HL-60 (cell line): ENCODE measurements around the gene SSH2.
"Not testable (repeated sequence)": the region's sequence is repeated elsewhere in the genome, so short reads cannot be mapped to it uniquely, and the experiment has no call there.

Experiments
- DNase-seq, 2 experiments: peaks; one replicate each; pipeline ENCODE4 v3.0.0-alpha.2; 2010 to 2020; ENCODE audit warnings: low read depth in 1 of 2, low spot score in 1 of 2
- H3K27ac ChIP-seq: fragments of 250-450 bp; sonication (Bioruptor Pico); replicated peaks from 2 replicates; pipeline ENCODE4 v1.5.1; 2020; ENCODE audit warnings: mild to moderate bottlenecking, moderate library complexity
- H3K27me3 ChIP-seq: fragments of 250-450 bp; sonication (Bioruptor Pico); 2 replicates; pipeline ENCODE4 v1.5.1; 2021; ENCODE audit warnings: mild to moderate bottlenecking, moderate library complexity; ENCODE audit not compliant: insufficient read depth, poor library complexity, severe bottlenecking
- H3K4me3 ChIP-seq: replicated peaks from 2 replicates; pipeline ENCODE4 v1.5.1; 2011; ENCODE audit warnings: mild to moderate bottlenecking, control low read depth, low read length; ENCODE audit not compliant: insufficient read depth
- GABPA ChIP-seq: IDR thresholded peaks from 2 replicates; pipeline ENCODE4 v1.6.1; 2012; ENCODE audit warnings: low read depth
- POLR2AphosphoS5 ChIP-seq: IDR thresholded peaks from 2 replicates; pipeline ENCODE4 v1.6.1; 2012; ENCODE audit warnings: low read depth
- SPI1 ChIP-seq: IDR thresholded peaks from 2 replicates; pipeline ENCODE4 v1.6.1; 2012; ENCODE audit warnings: low read depth, mild to moderate bottlenecking, borderline replicate concordance
- TF ChIP-seq, protein P1 (sequence below): IDR thresholded peaks from one replicate; pipeline ENCODE4 v1.5.1; 2011; ENCODE audit warnings: low read length, control low read depth, inconsistent platforms; ENCODE audit not compliant: insufficient read depth
- TF ChIP-seq, protein P2 (sequence below): IDR thresholded peaks from 2 replicates; pipeline ENCODE4 v1.6.1; 2012; ENCODE audit warnings: low read depth; ENCODE audit not compliant: insufficient replicate concordance

SSH2 gene

DNA sequence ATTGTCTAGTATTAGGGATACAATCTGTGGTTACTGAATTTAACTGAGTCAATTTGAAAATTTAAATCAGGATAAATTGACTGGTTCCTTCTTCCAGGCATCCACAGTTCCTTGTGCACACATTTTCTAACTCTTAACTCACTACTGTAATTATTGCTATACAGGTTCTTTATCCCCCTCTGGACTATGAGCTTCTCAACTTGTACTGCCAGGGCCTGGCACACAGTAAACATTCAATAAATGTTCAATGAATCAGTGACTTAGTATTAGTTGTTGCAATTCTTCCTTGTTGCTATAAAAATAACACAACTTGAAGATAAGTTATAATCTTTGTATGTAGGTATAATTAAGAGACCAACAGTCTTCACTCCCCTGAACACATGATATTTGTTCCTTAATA lies 67.9 kb downstream of the SSH2 start:
- TF ChIP-seq, protein P1, sequence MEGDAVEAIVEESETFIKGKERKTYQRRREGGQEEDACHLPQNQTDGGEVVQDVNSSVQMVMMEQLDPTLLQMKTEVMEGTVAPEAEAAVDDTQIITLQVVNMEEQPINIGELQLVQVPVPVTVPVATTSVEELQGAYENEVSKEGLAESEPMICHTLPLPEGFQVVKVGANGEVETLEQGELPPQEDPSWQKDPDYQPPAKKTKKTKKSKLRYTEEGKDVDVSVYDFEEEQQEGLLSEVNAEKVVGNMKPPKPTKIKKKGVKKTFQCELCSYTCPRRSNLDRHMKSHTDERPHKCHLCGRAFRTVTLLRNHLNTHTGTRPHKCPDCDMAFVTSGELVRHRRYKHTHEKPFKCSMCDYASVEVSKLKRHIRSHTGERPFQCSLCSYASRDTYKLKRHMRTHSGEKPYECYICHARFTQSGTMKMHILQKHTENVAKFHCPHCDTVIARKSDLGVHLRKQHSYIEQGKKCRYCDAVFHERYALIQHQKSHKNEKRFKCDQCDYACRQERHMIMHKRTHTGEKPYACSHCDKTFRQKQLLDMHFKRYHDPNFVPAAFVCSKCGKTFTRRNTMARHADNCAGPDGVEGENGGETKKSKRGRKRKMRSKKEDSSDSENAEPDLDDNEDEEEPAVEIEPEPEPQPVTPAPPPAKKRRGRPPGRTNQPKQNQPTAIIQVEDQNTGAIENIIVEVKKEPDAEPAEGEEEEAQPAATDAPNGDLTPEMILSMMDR, result no peak
- TF ChIP-seq POLR2AphosphoS5 (no peak), GABPA (no peak), SPI1 (no peak)
- TF ChIP-seq, protein P2, sequence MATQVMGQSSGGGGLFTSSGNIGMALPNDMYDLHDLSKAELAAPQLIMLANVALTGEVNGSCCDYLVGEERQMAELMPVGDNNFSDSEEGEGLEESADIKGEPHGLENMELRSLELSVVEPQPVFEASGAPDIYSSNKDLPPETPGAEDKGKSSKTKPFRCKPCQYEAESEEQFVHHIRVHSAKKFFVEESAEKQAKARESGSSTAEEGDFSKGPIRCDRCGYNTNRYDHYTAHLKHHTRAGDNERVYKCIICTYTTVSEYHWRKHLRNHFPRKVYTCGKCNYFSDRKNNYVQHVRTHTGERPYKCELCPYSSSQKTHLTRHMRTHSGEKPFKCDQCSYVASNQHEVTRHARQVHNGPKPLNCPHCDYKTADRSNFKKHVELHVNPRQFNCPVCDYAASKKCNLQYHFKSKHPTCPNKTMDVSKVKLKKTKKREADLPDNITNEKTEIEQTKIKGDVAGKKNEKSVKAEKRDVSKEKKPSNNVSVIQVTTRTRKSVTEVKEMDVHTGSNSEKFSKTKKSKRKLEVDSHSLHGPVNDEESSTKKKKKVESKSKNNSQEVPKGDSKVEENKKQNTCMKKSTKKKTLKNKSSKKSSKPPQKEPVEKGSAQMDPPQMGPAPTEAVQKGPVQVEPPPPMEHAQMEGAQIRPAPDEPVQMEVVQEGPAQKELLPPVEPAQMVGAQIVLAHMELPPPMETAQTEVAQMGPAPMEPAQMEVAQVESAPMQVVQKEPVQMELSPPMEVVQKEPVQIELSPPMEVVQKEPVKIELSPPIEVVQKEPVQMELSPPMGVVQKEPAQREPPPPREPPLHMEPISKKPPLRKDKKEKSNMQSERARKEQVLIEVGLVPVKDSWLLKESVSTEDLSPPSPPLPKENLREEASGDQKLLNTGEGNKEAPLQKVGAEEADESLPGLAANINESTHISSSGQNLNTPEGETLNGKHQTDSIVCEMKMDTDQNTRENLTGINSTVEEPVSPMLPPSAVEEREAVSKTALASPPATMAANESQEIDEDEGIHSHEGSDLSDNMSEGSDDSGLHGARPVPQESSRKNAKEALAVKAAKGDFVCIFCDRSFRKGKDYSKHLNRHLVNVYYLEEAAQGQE, result no peak
- no peak overlapping the region for H3K4me3 ChIP-seq
- no peak overlapping the region for H3K27ac ChIP-seq
- DNase-seq, result no peak
- no peaks in the 10 kb centered on the region for H3K27me3 ChIP-seq

DNA sequence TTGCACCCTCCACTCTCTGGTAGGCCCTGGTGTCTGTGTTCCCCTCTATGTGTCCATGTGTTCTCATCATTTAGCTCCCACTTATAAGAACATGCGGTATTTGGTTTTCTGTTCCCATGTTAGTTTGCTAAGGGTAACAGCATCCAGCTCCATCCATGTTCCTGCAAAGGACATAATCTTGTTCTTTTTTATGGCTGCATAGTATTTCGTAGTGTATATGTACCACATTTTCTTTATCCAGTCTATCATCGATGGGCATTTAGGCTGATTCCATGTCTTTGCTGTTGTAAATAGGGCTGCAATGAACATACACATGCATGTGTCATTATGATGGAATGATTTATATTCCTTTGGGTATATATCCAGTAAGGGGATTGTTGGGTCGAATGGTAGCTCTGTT lies 70.6 kb downstream of the SSH2 start:
- H3K4me3 ChIP-seq, DNase-seq, H3K27me3 ChIP-seq, H3K27ac ChIP-seq: not testable (repeated sequence)

DNA sequence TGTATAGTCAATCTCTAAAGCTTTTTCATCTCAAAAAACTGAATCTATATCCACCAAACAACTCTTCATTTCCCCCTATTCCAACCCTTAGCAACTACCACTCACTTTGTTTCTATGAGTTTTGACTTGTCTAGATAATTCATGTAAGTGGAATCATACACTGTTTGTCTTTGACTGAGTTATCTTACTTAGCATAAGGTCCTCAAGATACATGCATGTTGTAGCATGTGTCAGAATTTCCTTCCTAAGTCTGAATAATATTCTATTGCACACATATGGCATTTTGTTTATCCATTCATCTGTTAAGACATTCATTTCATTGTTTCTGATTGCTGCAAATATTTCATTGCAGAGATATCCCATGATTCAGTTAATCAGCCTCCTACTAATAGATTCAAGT lies 72.2 kb downstream of the SSH2 start:
- TF ChIP-seq SPI1 (no peak), POLR2AphosphoS5 (no peak), GABPA (no peak)
- TF ChIP-seq, protein P2, result no peak
- TF ChIP-seq, protein P1, result no peak
- Histone ChIP-seq H3K4me3 (no peak overlapping the region), H3K27ac (no peak overlapping the region), H3K27me3 (no peaks in the 10 kb centered on the region)
- no peak for DNase-seq

DNA sequence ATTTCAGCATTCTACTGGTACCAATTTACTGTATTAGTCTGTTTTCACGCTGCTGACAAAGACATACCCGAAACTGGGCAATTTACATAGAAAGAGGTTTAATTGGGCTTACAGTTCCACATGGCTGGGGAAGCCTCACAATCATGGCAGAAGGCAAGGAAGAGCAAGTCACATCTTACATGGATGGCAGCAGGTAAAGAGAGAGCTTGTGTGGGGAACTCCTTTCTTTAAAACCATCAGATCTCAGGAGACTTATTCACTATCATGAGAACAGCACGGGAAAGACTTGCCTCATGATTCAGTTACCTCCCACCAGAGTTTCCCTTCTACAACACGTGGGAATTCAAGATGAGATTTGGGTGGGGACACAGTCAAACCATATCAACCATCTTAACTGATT lies 72.9 kb downstream of the SSH2 start:
- H3K27ac ChIP-seq, H3K4me3 ChIP-seq, H3K27me3 ChIP-seq, DNase-seq: not testable (repeated sequence)

DNA sequence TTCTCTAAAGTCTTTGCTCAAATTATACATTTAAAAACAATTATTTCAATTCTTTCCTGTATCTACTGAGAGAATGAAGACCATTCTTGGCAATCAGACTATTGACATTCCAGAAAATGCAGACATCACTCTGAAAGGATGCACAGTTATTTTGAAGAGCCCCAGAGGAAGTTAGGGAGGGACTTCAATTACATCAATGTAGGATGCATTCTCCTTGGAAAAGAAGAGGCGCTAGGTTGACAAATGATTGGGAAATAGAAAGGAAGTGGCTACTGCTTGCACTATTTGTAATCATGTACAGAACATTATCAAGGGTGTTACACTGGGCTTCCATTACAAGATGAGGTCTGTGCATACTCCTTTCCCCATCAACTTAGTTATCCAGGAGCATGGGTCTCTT lies 74.3 kb downstream of the SSH2 start:
- no peak for TF ChIP-seq GABPA
- TF ChIP-seq POLR2AphosphoS5, result no peak
- TF ChIP-seq, protein P1, result no peak
- TF ChIP-seq SPI1, result no peak; the same call in 1 of the 2 replicates
- TF ChIP-seq, protein P2, result no peak
- no peak overlapping the region for H3K4me3 ChIP-seq
- peak in 1 of 2 experiments; percentile 14 for DNase-seq
- H3K27ac ChIP-seq, result no peak overlapping the region; the same call in 1 of the 2 replicates
- no peaks in the 10 kb centered on the region for H3K27me3 ChIP-seq
